GM19240 (cell line): Measurements from ENCODE around the gene SHANK3.
"Not testable (repeated sequence)": the region's sequence is repeated elsewhere in the genome, so short reads cannot be mapped to it uniquely, and the experiment has no call there.

Experiments
- DNase-seq: peaks from one replicate; pipeline ENCODE4 v3.0.0; 2011; ENCODE audit warnings: low spot score; ENCODE audit not compliant: insufficient read length

Gene SHANK3

DNA sequence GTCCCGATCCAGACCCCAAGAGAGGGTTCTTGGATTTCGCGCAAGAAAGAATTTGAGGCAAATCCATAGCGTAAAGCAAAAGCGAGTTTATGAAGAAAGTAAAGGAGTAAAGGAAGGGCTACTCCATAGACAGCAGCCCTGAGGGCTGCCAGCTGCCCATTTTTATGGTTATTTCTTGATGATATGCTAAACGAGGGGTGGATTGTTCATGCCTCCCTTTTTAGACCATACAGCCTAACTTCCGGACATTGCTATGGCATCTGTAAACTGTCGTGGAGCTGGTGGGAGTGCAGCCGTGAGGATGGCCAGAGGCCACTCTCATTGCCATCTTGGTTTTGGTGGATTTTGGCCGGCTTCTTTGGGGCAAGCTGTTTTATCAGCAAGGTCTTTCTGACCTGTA lies 19.4 kb upstream of the SHANK3 start:
- DNase-seq, result no peak

DNA sequence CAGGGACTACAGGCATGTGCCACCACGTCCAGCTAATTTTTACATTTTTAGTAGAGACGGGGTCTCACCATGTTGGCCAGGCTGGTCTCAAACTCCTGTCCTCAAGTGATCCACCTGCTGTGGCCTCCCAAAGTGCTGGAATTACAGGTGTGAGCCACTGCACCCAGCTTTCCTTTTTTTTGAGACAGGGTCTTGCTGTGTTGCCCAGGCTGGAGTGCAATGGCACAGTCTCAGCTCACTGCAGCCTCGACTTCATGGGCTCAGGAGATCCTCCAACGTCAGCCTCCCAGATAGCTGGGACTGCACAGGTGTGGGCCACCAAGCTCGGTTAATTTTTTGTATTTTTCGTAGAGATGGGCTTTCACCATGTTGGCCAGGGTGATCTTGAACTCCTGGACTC lies 18.0 kb upstream of the SHANK3 start:
- DNase-seq, result not testable (repeated sequence)

DNA sequence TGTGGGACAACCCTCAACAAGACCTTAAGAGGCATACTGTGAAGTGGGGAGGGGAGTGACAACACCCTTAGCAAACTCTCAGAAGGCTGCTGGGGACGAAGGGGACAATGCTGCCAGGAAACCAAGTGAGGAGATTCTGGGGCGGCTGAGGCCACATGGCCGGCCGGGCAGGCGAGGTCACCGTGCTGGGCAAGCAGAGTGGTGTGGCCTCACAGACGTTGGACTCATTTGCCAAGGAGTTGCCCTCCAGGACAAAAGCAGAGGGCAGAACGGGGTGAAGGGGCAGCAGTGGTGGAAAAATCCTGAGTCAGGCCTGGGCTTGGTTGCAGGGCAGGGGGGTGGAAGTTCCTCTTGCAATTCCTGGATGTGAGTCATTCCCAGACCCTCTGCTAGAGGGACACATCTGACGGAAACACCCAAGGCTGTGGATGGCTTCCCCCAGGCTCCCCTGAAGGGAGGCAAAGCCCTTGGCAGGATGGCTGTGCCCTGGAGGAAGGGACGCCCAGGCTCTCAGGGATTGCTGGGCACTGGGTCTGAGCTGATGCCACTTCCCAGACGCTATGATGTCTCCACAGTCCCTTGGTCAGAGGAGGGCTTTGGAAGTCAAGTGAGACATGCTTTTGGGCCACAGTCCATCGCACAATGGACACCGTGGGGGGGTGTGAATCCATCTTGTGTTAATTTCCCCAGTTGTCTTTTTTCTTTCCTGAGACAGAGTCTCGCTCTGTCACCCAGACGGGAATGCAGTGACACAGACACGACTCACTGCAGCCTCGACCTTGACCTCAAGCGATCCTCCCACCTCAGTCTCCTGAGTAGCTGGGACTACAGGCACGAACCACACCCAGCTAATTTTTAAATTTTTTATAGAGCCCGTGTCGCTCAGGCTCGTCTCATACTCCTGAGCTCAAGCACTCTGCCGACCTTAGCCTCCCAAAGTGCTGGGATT lies 16.2 kb upstream of the SHANK3 start:
- no peak for DNase-seq

DNA sequence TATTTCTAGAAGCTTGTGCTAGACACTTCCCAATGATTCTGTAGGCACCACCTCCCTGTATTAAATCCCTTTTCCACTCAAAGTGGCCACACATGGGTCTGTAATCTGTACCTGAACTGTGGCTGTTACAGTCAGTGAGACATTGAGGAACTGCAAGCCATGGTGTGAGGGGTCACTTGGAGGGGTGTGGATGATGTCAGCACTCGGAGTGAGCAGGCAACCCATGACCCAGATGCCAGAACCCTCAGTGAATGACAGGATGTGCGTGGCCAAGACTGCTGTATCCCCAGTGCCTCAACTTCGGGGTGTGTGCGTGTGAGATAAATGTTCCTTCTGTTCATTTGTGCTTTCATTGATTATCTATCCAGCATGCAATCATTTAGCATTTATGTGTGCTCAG lies 14.7 kb upstream of the SHANK3 start:
- DNase-seq, result no peak

DNA sequence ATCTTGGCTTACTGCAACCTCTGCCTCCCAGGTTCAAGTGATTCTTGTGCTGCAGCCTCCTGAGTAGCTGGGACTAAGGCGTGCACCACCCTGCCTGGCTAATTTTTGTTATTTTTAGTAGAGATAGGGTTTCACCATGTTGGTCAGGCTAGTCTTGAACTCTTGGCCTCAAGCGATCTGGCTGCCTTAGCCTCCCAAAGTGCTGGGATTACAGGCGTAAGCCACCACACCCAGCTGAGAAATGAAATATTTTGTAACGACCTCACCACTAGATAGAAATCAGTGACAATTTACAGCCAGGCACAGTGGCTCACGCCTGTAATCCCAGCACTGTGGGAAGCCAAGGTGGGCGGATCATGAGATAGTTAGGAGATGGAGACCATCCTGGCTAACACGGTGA lies 12.9 kb upstream of the SHANK3 start:
- not testable (repeated sequence) for DNase-seq

DNA sequence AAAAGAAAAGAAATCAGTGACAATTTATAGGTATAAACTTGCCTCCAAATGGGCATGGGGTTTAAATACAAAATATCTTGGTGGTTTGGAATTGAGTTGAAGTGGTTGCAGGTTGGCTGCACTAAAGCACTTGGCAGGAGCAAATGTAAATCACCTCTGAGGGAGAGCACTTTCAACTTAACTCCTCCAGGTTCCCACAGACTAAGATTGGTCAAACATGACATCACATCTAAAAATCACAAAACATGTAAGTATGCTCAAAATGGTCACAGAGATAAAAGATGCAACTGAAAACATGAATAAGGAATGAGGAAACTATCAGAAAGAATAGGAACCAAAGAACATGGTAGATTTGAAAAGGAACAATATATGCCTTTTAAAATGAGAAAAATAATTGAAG lies 12.3 kb upstream of the SHANK3 start:
- DNase-seq, result no peak

DNA sequence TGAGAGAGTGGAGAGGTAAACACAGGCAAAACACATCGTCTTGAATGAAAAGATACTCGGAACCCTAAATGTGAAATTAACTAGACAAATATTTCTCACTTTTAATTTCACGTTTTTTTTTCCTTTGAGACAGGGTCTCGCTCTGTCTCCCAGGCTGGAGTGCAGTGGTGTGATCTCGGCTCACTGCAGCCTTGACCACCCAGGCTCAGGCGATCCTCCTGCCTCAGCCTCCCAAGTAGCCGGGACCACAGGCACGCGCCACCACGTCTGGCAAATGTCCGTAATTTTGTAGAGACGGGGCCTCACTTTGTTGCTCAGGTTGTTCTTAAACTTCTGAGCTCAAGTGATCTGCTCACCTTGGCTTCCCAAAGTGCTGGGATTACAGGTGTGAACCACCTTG lies 7.4 kb upstream of the SHANK3 start:
- DNase-seq, result no peak

DNA sequence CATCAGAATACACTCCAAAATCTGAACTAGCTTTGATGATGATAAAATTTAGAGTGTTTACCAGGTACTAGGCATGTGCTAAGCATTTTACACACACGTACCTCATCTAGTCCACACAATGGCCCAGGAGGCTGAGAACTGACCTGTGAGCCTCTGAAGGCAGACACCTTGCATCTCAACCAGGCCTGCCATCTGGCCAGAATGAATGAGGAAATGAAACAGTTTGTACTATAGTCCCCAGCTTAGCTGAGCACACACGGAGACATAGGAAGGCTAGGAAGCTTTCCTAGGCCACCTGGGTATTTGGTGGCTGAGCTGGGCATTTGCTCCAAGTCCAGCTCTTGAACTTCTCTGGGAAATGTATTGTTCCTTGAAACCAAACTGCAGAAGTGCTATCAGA lies 6.9 kb upstream of the SHANK3 start:
- DNase-seq, result no peak

DNA sequence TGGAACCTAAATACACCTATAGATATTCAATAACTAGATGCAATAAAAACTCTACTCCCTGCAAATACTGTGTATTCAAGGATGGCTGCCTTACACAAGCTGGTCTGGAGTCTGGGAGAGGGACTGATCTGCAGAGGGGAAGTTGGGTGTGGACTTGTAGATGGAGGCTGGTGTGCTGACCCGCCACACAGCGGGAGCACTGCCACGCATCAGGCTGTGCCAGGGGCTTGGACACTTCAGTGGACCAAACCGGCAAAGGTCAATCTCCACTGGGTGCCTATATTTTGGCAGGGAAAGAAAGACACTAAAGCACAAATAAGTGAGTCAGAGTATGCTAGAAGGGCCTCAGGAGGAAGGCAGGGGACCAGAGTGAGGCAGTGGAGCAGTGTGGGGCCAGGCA lies 2.1 kb upstream of the SHANK3 start:
- DNase-seq, result no peak

DNA sequence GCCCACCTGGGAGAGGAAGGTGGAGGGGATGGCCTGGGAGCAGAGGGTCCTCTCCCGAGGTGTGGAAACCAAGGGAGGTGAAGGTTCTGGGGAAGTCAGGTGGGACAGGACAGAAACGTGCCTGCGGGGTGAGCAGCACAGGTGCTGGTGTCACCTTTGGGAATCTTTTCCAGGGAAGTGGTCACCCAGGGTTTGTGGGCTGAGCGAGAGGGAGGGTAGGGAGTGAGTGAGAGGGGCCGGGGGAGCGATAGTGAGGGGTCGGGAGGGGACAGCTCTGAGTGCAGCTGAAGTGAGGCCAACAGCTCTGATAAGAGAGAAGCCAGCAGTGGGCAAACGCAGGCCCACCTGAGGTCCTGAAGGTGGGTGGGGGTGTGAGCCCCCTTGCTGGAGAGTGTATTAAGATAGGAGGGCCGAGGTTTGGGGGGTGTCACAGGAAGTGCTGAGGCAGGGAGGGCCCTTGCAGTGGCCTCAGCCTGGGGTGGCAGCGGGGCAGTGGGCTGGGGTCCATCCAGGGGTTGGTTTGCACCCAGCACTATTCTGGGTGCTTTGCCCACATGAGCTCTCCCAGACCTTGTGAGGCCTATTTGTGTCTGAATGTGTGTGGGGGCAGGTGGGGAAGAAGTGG lies 1.6 kb upstream of the SHANK3 start:
- DNase-seq, result no peak

DNA sequence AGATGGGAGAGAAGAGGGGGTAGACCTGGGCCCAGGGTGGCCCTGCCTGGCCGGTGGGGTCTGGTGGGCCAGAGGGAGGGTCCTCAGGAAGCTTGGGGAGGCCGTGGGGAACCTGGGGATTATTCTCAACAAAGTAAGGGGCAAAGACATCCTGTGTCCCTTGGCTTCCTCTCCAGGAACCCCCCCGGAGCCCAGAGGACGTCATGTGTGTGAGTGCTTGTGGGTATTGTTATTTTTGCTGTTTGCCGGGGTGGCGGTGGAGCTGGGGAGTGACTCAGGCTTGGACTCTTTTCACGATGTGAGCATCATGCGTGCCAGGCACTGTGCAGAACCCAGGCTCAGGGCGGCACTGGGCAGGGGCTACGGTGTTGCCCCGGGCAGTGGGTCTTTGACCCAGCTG lies 982 bp upstream of the SHANK3 start:
- no peak for DNase-seq

DNA sequence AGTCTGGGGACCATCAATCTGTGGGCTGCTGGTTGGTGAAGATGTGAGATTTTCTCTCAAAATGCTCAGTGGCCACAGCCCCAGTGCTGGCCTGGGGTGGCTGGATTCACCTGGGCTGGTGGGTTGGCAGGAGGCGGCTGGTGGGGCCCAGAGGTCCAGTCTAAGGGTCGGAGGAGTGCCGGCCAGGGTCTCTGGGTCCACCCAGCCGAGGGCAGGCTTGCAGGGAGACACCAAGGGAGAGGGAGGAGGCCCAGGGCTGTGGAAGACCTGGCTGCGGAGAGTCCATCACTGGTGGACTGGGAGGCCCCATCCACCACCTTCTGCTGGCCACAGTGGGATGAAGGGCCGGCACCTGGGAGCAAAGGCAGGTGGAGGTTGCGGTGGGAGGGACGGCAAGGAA lies 582 bp upstream of the SHANK3 start:
- no peak for DNase-seq

DNA sequence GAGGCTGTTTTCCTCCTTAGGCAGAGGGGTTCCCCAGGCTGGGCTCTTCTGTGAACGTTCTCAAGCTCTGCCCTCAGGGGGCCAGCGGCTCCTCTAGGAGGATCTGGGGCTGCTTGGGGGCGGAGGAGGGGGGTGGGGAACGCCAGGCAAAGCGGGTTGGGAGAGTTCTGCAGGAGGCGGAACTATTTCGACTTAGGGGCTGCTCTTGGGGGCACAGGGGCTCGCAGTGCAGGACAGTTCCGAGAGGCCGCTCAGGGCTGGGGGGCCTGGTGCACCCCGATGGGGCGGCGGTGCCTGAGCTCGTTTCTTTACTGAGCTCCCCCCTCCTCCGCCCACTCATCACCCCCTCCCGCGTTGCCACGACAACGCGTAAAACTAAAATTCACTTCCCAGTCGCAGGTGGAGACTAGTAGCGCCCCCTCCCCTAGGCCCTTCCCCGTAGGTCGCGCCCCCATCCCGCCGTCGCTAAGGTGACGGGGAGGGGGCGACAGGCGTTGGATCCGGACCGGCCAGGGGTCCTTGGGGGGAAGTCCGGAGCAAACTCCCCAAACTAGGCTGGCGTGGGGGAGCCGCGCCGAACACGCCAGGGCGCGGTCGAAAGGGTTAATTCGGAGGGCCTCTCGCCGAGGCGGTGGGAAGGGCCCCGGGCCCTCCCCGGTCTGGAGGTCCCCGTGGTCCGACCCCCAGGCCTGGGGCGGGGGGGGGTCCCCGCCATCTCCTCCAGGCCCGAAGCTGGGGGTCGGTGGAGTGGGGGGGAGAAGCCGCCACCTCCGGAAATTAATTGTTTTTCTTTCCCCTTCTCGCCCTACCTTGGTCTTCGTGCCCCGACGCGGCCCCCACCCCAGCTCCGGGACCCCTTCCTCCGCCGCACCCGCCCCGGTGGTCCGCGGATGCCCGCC lies 857 bp downstream of the SHANK3 start:
- DNase-seq, result no peak

DNA sequence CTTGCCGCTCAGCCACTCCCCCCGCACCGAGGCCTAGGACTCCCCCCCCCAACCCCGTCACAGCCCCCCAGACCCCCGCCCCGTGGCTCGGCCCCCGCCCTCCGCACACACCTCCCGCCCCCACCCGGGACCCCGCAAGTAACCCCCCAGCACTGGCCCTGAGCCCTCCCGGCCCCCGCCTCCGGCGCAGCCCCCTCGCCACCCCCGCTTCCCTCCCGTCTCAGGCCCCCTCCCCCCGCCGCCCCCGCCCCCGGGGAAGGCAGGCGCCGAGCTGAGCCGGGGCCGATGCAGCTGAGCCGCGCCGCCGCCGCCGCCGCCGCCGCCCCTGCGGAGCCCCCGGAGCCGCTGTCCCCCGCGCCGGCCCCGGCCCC lies 1.5 kb downstream of the SHANK3 start:
- DNase-seq, result no peak

DNA sequence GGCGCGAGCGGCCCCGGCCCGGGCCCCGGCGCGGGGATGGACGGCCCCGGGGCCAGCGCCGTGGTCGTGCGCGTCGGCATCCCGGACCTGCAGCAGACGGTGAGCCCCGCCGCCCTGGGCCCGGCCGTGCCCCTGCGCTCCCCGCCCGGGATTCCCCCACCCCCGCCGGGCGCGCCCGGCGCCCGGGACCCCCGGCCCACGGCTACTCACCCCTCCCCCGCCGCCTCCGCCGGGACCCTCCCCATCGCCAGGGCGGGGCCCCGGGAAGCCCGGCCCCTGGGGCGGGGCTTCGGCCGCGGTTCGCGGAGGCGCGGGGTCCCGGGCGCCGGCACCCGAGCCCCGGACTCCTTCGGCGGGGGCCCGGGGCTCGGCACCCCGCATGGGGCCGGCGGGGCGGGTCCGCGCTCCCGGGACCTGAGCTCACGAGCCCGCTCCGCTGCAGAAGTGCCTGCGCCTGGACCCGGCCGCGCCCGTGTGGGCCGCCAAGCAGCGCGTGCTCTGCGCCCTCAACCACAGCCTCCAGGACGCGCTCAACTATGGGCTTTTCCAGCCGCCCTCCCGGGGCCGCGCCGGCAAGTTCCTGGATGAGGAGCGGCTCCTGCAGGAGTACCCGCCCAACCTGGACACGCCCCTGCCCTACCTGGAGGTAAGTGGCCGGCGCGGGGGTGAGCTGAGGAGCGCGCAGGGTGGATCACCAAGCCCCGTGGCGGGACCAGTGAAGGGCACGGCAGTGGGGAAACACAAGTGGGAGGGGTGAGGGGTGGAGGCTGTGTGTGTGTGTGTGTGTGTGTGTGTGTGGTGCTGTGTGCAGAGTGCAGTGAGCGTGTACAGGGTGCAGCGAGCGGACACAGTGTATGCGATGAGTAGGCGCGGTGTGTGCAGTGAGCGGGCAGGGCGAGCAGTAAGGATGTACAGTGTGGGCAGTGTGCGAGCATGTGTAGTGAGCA lies 2.3 kb downstream of the SHANK3 start:
- no peak for DNase-seq

DNA sequence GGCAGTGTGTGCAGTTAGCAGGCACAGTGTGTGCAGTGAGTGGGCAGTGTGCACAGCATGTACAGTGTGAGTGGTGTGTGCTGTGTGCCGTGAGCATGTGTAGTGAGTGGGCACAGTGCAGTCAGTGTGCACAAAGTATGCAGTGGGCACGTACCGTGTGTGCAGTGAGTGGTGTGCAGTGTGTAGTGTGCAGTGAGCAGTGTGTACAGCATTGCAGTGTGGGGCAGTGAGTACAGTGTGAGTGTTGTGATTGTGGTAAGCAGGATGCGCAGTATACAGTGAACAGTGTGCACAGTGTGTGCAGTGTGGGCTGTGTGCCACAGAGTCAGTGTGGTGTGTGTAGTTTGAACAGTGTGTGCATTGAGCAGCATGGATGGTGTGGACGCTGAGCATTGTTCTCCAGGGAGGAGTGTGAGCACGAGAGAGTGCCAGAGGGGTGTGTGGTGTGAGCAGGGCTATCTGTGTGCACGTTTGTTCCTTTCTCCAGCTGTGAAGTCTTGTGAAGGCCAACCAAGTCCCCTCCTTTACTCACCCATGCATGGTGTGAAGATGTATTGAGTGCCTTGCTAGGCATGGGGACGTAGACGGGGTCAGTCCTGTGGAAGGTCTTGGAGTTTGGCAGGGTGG lies 3.0 kb downstream of the SHANK3 start:
- DNase-seq, result no peak

DNA sequence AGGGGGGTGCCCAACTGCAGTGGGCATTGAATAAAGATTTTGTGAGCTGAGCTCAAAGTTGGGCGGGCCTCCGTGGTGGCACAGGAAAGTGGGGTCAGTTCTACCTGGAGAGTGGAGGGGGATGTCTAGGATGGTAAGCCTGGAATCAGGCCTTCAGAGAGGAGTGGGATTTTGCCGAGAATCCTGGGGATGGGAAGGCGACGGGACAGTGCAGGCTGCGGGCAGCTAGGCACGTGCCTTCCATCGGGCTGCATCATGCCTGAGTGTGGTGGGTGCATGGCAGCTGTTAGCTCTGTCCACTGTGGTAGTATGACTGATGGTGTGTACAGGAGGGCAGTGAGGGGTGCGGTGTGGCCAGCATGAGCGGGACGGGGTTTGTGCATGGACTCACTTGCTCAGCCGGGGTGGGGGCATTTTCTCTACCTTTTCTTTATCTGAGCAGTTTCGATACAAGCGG lies 3.6 kb downstream of the SHANK3 start:
- no peak for DNase-seq

DNA sequence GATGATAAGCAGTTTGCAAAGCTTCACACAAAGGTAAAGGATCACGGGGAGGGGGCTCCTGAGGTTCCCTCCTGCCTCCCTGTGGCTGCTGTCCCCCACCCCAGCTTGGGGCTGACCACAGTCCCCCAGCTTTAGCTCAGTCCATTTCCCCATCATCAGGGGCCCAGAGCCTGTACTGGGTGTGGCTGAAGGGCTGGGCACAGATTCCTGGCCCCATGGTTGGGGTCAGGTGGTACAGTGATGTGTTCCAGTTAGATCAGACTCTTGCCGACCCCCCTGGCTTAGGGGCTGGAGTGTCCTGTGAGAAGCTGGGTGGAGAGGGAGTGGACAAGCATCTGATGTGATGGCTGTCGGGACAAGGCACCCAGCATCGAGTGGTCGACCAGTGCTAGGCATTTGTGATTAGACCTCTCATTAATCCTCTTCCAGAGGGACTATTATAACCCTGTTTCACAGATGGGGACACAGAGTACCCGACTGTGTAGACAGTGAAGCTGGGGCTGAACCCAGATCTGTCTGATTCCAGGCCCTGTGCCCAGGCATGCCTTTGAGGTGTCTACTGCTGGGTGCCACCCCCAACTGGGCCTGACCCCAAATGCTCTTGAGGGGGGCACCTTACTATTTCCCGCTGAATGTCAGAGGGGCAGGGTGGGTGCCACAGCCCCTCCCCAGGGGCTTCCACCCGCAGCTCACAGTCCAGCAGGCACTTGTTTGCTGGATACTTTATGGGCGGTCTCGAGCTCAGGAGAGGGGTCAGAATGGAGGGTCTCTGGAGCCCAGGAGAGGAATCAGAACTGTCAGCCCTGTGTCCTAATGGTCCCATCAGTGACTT lies 4.3 kb downstream of the SHANK3 start:
- no peak for DNase-seq

DNA sequence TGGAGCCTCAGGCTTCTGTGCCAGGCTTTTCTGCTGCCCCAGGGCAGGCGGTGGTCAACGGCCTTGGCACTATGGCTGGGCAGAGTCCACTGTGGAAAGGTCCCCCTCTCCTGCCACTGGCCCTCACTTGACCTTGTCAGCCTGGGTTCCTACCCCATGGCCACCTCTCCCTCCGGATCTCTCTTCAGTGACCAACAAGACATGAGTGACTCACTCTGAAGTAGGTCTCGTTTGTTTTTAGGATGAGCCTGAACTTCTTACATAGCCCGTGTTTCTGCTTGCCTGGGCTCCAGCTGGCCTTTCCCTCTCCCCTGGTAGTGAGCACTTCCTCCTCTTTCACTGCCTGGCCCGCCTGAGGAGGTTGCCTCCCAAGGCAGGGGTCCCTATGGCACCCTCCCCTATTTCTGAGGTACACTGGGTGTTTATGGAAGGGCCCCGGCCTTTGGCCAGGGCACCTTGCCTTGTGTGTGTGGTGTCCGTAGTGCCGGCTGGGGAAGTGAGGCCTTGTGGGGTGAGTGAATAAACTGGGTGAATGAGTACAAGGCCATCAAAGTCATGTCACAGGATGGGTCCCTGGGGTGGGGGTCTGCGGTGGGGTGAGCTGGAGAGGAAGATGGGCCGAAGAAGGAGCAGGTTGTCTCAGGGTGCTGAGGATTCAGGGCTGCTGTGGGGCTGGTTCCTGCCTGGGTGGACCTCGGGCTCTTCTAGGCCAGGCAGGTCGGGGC lies 5.0 kb downstream of the SHANK3 start:
- no peak for DNase-seq
